ENCODE measurements around the gene PDXK.

PDXK gene

GRCh38 chr21:43778469-43779335 is 59.8 kb downstream of the PDXK start:
- H3K4me3 ChIP-seq (ENCODE audit: low read depth, low read length) = no peak overlapping the region

GRCh38 chr21:43779660-43780059 is 60.7 kb downstream of the PDXK start:
- no peak for TF ChIP-seq CTCF (IDR thresholded peaks at IDR 0.05; ENCODE audit: borderline replicate concordance, insufficient read depth, low read depth, low read length)
- H3K4me3 ChIP-seq (ENCODE audit: low read depth, low read length) = no peak overlapping the region

More at GRCh38 chr21:43778469-43779335, 59.8 kb downstream of the PDXK start:
- no peak for TF ChIP-seq CTCF (IDR thresholded peaks at IDR 0.05; ENCODE audit: borderline replicate concordance, insufficient read depth, low read depth, low read length)

DNA sequence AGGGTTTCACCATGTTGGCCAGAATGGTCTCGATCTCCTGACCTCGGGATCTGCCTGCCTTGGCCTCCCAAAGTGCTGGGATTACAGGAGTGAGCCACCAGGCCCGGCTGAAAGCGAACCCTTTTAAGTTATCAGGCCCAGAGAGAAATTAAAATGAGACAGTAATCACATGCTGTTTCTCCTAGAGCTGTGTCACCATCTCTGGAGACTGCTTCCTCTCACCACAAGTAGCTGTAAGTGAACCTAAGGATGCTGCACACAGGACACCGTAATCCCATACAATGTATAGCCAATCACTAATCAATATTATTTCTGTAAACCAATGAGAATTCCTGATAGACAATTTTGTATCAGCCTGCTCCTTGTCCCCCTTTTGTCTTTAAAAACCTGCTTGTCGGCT is 62.9 kb downstream of the PDXK start:
- no peak for TF ChIP-seq CTCF (IDR thresholded peaks at IDR 0.05; ENCODE audit: borderline replicate concordance, insufficient read depth, low read depth, low read length)
- H3K4me3 ChIP-seq (ENCODE audit: low read depth, low read length) = no peak overlapping the region

DNA sequence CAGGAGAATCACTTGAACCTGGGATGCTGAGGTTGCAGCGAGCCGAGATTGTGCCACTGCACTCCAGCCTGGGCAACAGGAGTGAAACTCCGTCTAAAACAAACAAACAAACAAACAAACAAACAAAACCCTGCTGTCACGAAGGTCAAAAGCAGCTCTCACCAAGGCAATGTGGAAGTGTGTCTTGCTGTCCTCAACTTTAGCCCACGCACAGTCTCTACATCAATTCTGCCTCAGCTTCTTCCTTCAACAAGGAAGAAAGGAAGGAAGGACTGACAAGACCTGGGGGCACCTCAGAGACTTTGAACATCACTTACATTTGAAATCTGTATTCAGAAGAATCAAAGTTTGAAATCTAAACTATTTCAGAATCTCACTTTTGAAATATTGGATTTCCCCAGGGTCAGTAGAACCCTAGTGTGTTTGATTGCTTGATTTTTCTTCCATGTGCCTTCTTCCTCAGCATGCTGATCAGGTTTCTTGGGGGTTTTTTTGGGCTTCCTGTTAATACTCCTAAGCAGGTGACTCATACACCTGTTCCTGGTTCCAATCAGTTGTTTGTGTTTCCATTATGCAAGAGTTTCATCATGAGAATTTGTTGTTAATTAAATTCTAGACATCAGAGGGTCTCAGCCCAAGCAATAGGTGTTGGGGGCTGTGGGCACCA is 63.6 kb downstream of the PDXK start:
- no peak overlapping the region for H3K4me3 ChIP-seq (ENCODE audit: low read depth, low read length)
- no peak for TF ChIP-seq CTCF (IDR thresholded peaks at IDR 0.05; ENCODE audit: borderline replicate concordance, insufficient read depth, low read depth, low read length)

GRCh38 chr21:43783098-43783700 is 64.3 kb downstream of the PDXK start:
- H3K4me3 ChIP-seq (ENCODE audit: low read depth, low read length) = no peak overlapping the region
- no peak for TF ChIP-seq CTCF (IDR thresholded peaks at IDR 0.05; ENCODE audit: borderline replicate concordance, insufficient read depth, low read depth, low read length)

DNA sequence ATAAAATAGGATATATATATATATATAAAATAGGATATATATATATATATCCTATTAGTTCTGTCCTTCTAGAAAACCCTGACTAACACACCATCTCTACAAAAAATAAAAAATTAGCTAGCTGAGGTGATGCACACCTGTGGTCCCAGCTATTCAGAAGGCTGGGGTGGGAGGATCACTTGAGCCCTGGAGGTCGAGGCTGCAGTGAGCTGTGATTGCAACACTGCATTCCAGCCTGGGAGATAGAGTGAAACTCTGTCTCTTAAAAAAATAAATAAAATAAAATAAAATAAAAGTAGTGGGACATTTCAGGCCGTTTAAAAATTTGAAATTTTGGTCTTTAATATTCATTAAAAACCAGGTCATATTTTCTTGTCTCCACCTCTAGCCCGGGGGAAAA is 66.2 kb downstream of the PDXK start:
- TF ChIP-seq CTCF (IDR thresholded peaks at IDR 0.05; ENCODE audit: borderline replicate concordance, insufficient read depth, low read depth, low read length) = no peak
- H3K4me3 ChIP-seq (ENCODE audit: low read depth, low read length) = no peak overlapping the region

Measured in GM12875 (cell line).